Caco-2 (cell line): ENCODE measurements around the gene GC. TPM values are rescaled to one million over a fixed set of nuclear protein-coding genes. Genes with fewer than 3 reads are reported as not detected.

ENCODE experiments used
- BruUV-seq: library from RNA; stranded (reverse); fragments of 400-500 nt; replicated peaks from 2 replicates; lab custom pipeline; 2021; lab: Mats Ljungman, UMichigan
- CTCF ChIA-PET: fragments of 300-600 bp; sonication (Branson Sonifier 250); formaldehyde crosslinking; loops from one replicate; lab custom pipeline; 2022; ENCODE audit warnings: antibody characterized with exemption; lab: Charles Lee
- POLR2A ChIA-PET: fragments of 300-600 bp; sonication (Branson Sonifier 250); formaldehyde crosslinking; loops from one replicate; lab custom pipeline; 2022; ENCODE audit warnings: antibody characterized with exemption; lab: Charles Lee
- DNase-seq, 2 experiments: peaks; one replicate each; pipeline versions ENCODE4 v3.0.0 to v3.0.0-alpha.2; 2020 to 2022
- H3K27me3 ChIP-seq: replicated peaks from 2 replicates; pipeline ENCODE4 v1.6.0; 2011; ENCODE audit warnings: low read length; ENCODE audit not compliant: control insufficient read depth, insufficient read depth
- H3K36me3 ChIP-seq: 2 replicates; pipeline ENCODE4 v1.5.1; 2011; ENCODE audit warnings: low read length; ENCODE audit not compliant: control insufficient read depth, insufficient read depth
- H3K4me1 ChIP-seq: fragments of 250-450 bp; sonication (Bioruptor Pico); 2 replicates; pipeline ENCODE4 v1.5.1; 2020; ENCODE audit warnings: mild to moderate bottlenecking
- H3K4me3 ChIP-seq: 2 replicates; pipeline ENCODE4 v1.5.1; 2011; ENCODE audit warnings: low read depth, mild to moderate bottlenecking, control low read depth, low read length
- H3K9me3 ChIP-seq: fragments of 250-450 bp; sonication (Bioruptor Pico); 2 replicates; pipeline ENCODE4 v1.5.1; 2020; ENCODE audit warnings: mild to moderate bottlenecking, moderate library complexity
- H3K27ac Mint-ChIP-seq: one replicate; pipeline ENCODE4 v1.8.0; 2022; ENCODE audit warnings: mixed read lengths; ENCODE audit not compliant: unreplicated experiment
- H3K27me3 Mint-ChIP-seq: one replicate; pipeline ENCODE4 v1.8.0; 2022; ENCODE audit warnings: mixed read lengths; ENCODE audit not compliant: insufficient read depth, unreplicated experiment
- H3K36me3 Mint-ChIP-seq: one replicate; pipeline ENCODE4 v1.8.0; 2022; ENCODE audit warnings: mild to moderate bottlenecking, mixed read lengths; ENCODE audit not compliant: insufficient read depth, unreplicated experiment
- H3K4me1 Mint-ChIP-seq: one replicate; pipeline ENCODE4 v1.8.0; 2022; ENCODE audit warnings: low read depth, mixed read lengths; ENCODE audit not compliant: unreplicated experiment
- H3K4me3 Mint-ChIP-seq: one replicate; pipeline ENCODE4 v1.8.0; 2022; ENCODE audit warnings: mild to moderate bottlenecking, moderate library complexity, mixed read lengths; ENCODE audit not compliant: unreplicated experiment
- H3K9me3 Mint-ChIP-seq: one replicate; pipeline ENCODE4 v1.8.0; 2022; ENCODE audit warnings: mixed read lengths; ENCODE audit not compliant: unreplicated experiment
- CTCF ChIP-seq, 2 experiments: fragments of 200-600 bp in 1 of 2; IDR thresholded peaks; 1 replicate in 1 of 2; 2 replicates in 1 of 2; pipeline versions ENCODE4 v1.5.1 to v1.8.0; 2011 to 2022; ENCODE audit warnings: antibody characterized with exemption in 1 of 2, control low read depth in 1 of 2, inconsistent platforms in 1 of 2, low read depth in 1 of 2, low read length in 1 of 2, mild to moderate bottlenecking in 1 of 2, moderate library complexity in 1 of 2; ENCODE audit not compliant: insufficient read depth in 1 of 2, severe bottlenecking in 1 of 2, unreplicated experiment in 1 of 2
- intact Hi-C: fragments of 100-400 bp; cut with micrococcal nuclease; formaldehyde crosslinking; loops from one replicate; pipeline ENCODE4 v1.10.0; 2022; ENCODE audit not compliant: unreplicated experiment
- total RNA-seq: library from RNA; stranded (reverse); gene quantifications from 2 replicates; pipeline ENCODE4 v1.2.3, GENCODE V29; 2022

Gene GC
- total RNA-seq, 1 experiment from 2014 or later = not detected

GRCh38 chr4:71694961-71695360 is 88.9 kb downstream of the GC start:
- H3K9me3 Mint-ChIP-seq = no peaks in the 10 kb centered on the region
- ChIA-PET CTCF (no interaction called here), POLR2A (no interaction called here)
- Histone ChIP-seq H3K9me3 (no peaks in the 10 kb centered on the region), H3K27me3 (no peaks in the 10 kb centered on the region), H3K4me1 (no peaks in the 10 kb centered on the region), H3K36me3 (no peaks in the 10 kb centered on the region), H3K4me3 (no peak overlapping the region)
- no peaks in the 10 kb centered on the region for H3K4me1 Mint-ChIP-seq
- H3K4me3 Mint-ChIP-seq = no peak overlapping the region
- no peak for DNase-seq
- no TSS peak for BruUV-seq
- intact Hi-C loops = no loop called here
- TF ChIP-seq CTCF (IDR thresholded peaks at IDR 0.05; ENCODE audit: insufficient read depth in 1 of 2, low read depth in 1 of 2, low read length in 1 of 2, severe bottlenecking in 1 of 2, unreplicated experiment in 1 of 2) = no peak
- no peaks in the 10 kb centered on the region for H3K36me3 Mint-ChIP-seq
- H3K27ac Mint-ChIP-seq = no peak overlapping the region
- no peaks in the 10 kb centered on the region for H3K27me3 Mint-ChIP-seq

GRCh38 chr4:71692963-71693362 is 90.9 kb downstream of the GC start:
- no peak for TF ChIP-seq CTCF (IDR thresholded peaks at IDR 0.05; ENCODE audit: insufficient read depth in 1 of 2, low read depth in 1 of 2, low read length in 1 of 2, severe bottlenecking in 1 of 2, unreplicated experiment in 1 of 2)
- Histone ChIP-seq H3K4me1 (no peaks in the 10 kb centered on the region), H3K9me3 (no peaks in the 10 kb centered on the region), H3K4me3 (no peak overlapping the region), H3K36me3 (no peaks in the 10 kb centered on the region), H3K27me3 (no peaks in the 10 kb centered on the region)
- Mint-ChIP-seq H3K4me1 (no peaks in the 10 kb centered on the region), H3K4me3 (no peak overlapping the region), H3K27me3 (no peaks in the 10 kb centered on the region), H3K27ac (no peak overlapping the region), H3K36me3 (no peaks in the 10 kb centered on the region), H3K9me3 (peaks cover 19% of the 10 kb centered on the region)
- intact Hi-C loops = no loop called here
- ChIA-PET POLR2A (no interaction called here), CTCF (no interaction called here)
- no peak for DNase-seq
- no TSS peak for BruUV-seq

- no TSS peak for BruUV-seq
- Mint-ChIP-seq H3K27ac (no peak overlapping the region), H3K36me3 (no peaks in the 10 kb centered on the region), H3K4me1 (no peaks in the 10 kb centered on the region), H3K4me3 (no peak overlapping the region), H3K9me3 (peaks cover 24% of the 10 kb centered on the region), H3K27me3 (no peaks in the 10 kb centered on the region)
- ChIA-PET CTCF (no interaction called here), POLR2A (no interaction called here)
- intact Hi-C loops = no loop called here
- Histone ChIP-seq H3K4me3 (no peak overlapping the region), H3K36me3 (no peaks in the 10 kb centered on the region), H3K27me3 (no peaks in the 10 kb centered on the region), H3K4me1 (no peaks in the 10 kb centered on the region), H3K9me3 (no peaks in the 10 kb centered on the region)
- DNase-seq = no peak
- no peak for TF ChIP-seq CTCF (IDR thresholded peaks at IDR 0.05; ENCODE audit: insufficient read depth in 1 of 2, low read depth in 1 of 2, low read length in 1 of 2, severe bottlenecking in 1 of 2, unreplicated experiment in 1 of 2)
Observed at GRCh38 chr4:71692198-71692597, 91.7 kb downstream of the GC start.

Other genes with a start within 250 kb of the GC start
- gene NPFFR2, start 247.9 kb upstream of the GC start, total RNA-seq = not detected in 2 replicates